Left cardiac atrium (tissue), 4 donors: Measurements from ENCODE around the gene BTBD2. TPM values are rescaled to one million over a fixed set of nuclear protein-coding genes. Genes with fewer than 3 reads are reported as not detected.
A peak's percentile ranks its signal among the peaks of the same experiment; 100 is the strongest.

Experiments
- ATAC-seq, 2 donors: fragments of 200-7000 bp; cut with Tn5 transposase; one replicate each; pipeline ENCODE4 v1.9.1; 2020; ENCODE audit warnings: mild to moderate bottlenecking in 2 of 2, moderate library complexity in 2 of 2
- DNase-seq: peaks from one replicate; pipeline ENCODE4 v3.0.0-alpha.2; 2020
- intact Hi-C, 2 donors: fragments of 100-400 bp; cut with DNase I; formaldehyde crosslinking; loops; one replicate each; pipeline versions ENCODE4 v1.14.1 to v1.15.1; 2022 to 2023
- long read RNA-seq: library from polyadenylated mRNA; unstranded; transcript quantifications from one replicate; pipeline ENCODE4 v2.0.0, GENCODE V29; 2021
- total RNA-seq, 2 donors: library from RNA; stranded (reverse); fragmentation: NEBNext Ultra II Directional; extraction: Animal tissue kit (Norgen Biotek cat#: 25700); gene quantifications; one replicate each; pipeline ENCODE4 v1.2.1, GENCODE V29; 2021
- donor health status: DM: no; HTN: yes; CAD: no.
- donor health status: DM: no; HTN: yes; CAD: no; lungs with severe emphysema.
- donor health status: DM: yes; HTN: yes; CAD: no.
- donor health status: Dilated cardiomyopathy.

Gene BTBD2
- total RNA-seq = 10 to 100 TPM; 51.4 to 54.3 TPM
- long read RNA-seq, partial matches to known transcripts = 29 of 32 reads
- long read RNA-seq, other reads (novel, unspliced or antisense) = 1 of 32 reads

GRCh38 chr19:2015608-2015950 is at the start of gene BTBD2:
BTBD2 (minus strand) TSS chr19:2015714; CDS start chr19:2015703, 11 bp downstream.
- no peak for DNase-seq
- intact Hi-C loops = no loop called here
- ATAC-seq = peak in 1 of 2 donors; percentile 9

GRCh38 chr19:2064788-2065524 is 49.4 kb upstream of the BTBD2 start:
- ATAC-seq = peak in 1 of 2 donors; percentile 6
- intact Hi-C loops = loop anchor here (2.0 to 5.0 kb wide), 2 partner anchors 22 to 43 kb away; no protein-coding TSS in a partner anchor
- DNase-seq = peak; percentile 63

GRCh38 chr19:2064395-2064787 is 48.9 kb upstream of the BTBD2 start:
- intact Hi-C loops = loop anchor here in 1 of 2 donors (2.0 kb wide), 1 partner anchor 22 kb away; no protein-coding TSS in a partner anchor
- no peak for DNase-seq
- ATAC-seq = no peak

- no peak for DNase-seq
- intact Hi-C loops = loop anchor here in 1 of 2 donors (2.0 kb wide), 1 partner anchor 21 kb away; no protein-coding TSS in a partner anchor
Observed at GRCh38 chr19:2063824-2064223, 48.3 kb upstream of the BTBD2 start.

GRCh38 chr19:2062770-2063169 is 47.3 kb upstream of the BTBD2 start:
- intact Hi-C loops = no loop called here
- DNase-seq (no peak), ATAC-seq (no peak)

More at GRCh38 chr19:2063824-2064223, 48.3 kb upstream of the BTBD2 start:
- no peak for ATAC-seq

GRCh38 chr19:2062389-2062729 is 46.8 kb upstream of the BTBD2 start:
- DNase-seq (no peak), ATAC-seq (no peak)
- intact Hi-C loops = no loop called here

GRCh38 chr19:2061495-2062388 is 46.2 kb upstream of the BTBD2 start:
- DNase-seq = peak; percentile 99
- intact Hi-C loops = no loop called here
- ATAC-seq = peak; percentile 88 to 90

- intact Hi-C loops = no loop called here
- peak; percentile 81 for DNase-seq
- peak; percentile 64 to 66 for ATAC-seq
Observed at GRCh38 chr19:2060884-2061494, 45.5 kb upstream of the BTBD2 start.

- intact Hi-C loops = no loop called here
- DNase-seq = peak; percentile 71
- peak; percentile 14 to 17 for ATAC-seq
Observed at GRCh38 chr19:2059422-2060201, 44.1 kb upstream of the BTBD2 start.

- no peak for ATAC-seq
- intact Hi-C loops = no loop called here
Observed at GRCh38 chr19:2058570-2059421, 43.3 kb upstream of the BTBD2 start.

GRCh38 chr19:2057484-2058469 is 42.3 kb upstream of the BTBD2 start:
- intact Hi-C loops = no loop called here
- ATAC-seq (no peak), DNase-seq (no peak)

More at GRCh38 chr19:2058570-2059421, 43.3 kb upstream of the BTBD2 start:
- no peak for DNase-seq

GRCh38 chr19:2056837-2057192 is 41.3 kb upstream of the BTBD2 start:
- DNase-seq (no peak), ATAC-seq (no peak)
- intact Hi-C loops = no loop called here

GRCh38 chr19:2055931-2056836 is 40.7 kb upstream of the BTBD2 start:
- ATAC-seq (peak; percentile 3 to 26), DNase-seq (peak; percentile 66)
- intact Hi-C loops = no loop called here

- DNase-seq = no peak
- ATAC-seq = no peak
- intact Hi-C loops = no loop called here
Observed at GRCh38 chr19:2054763-2055162, 39.2 kb upstream of the BTBD2 start.

- intact Hi-C loops = no loop called here
- ATAC-seq = peak in 1 of 2 donors; percentile 4
- peak; percentile 88 for DNase-seq
Observed at GRCh38 chr19:2053601-2054389, 38.3 kb upstream of the BTBD2 start.
